T-helper 17 cell (primary cell): ENCODE results near the gene CPLANE1. TPM values are rescaled to one million over a fixed set of nuclear protein-coding genes. Genes with fewer than 3 reads are reported as not detected.
A peak's percentile ranks its signal among the peaks of the same experiment; 100 is the strongest.

Source experiments
- ATAC-seq: fragments of 150-1000 bp; cut with Tn5 transposase; 2 replicates; pipeline ENCODE4 v1.10.0; 2021; ENCODE audit warnings: mild to moderate bottlenecking, moderate library complexity
- DNase-seq, 3 donors: peaks; one replicate each; pipeline versions ENCODE4 v3.0.0 to v3.0.0-alpha.2; 2020 to 2021
- H3K9me3 ChIP-seq: one replicate; pipeline ENCODE4 v1.7.0; 2013; ENCODE audit warnings: low read length, mild to moderate bottlenecking; ENCODE audit not compliant: control insufficient read depth, poor library complexity, severe bottlenecking
- H3K27ac Mint-ChIP-seq: one replicate; pipeline ENCODE4 v1.8.0; 2022; ENCODE audit warnings: mild to moderate bottlenecking, moderate library complexity, mixed read lengths
- H3K27me3 Mint-ChIP-seq: one replicate; pipeline ENCODE4 v1.8.0; 2022; ENCODE audit warnings: mixed read lengths
- H3K36me3 Mint-ChIP-seq: one replicate; pipeline ENCODE4 v1.8.0; 2022; ENCODE audit warnings: low read depth, mixed read lengths
- H3K4me1 Mint-ChIP-seq: one replicate; pipeline ENCODE4 v1.8.0; 2022; ENCODE audit warnings: mild to moderate bottlenecking, mixed read lengths
- H3K4me3 Mint-ChIP-seq: one replicate; pipeline ENCODE4 v1.8.0; 2022; ENCODE audit warnings: mild to moderate bottlenecking, moderate library complexity, mixed read lengths
- total RNA-seq, 4 donors: library from RNA in 2 of 4; stranded (reverse) in 2 of 4; gene quantifications; one replicate each; pipeline ENCODE4 v1.2.3 and lab custom pipeline; 2022 to 2026

CPLANE1 gene
- total RNA-seq, 2 donors from 2014 or later = 6.0 to 8.4 TPM

DNA sequence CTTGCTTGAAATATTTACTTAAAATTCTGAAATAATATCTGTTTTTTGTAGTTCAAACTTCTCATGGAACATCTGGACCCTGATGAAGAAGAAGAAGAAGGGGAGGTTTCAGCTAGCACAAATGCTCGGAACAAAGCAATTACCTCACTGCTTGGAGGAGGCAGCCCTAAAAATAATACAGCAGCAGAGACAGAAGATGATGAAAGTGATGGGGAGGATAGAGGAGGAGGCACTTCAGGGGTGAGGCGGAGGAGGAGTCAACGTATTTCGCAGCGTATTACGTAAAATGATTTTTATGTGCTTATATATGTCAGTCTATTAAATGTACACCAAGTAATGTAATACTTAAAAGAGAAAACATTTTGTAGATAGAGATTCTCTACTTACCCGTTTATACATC lies 185.4 kb downstream of the CPLANE1 start:
- Mint-ChIP-seq H3K36me3 (peaks cover 4% of the 10 kb centered on the region), H3K27ac (no peak overlapping the region), H3K4me1 (no peaks in the 10 kb centered on the region), H3K4me3 (no peak overlapping the region), H3K27me3 (no peaks in the 10 kb centered on the region)
- ATAC-seq = no peak
- H3K9me3 ChIP-seq = no peaks in the 10 kb centered on the region
- no peak for DNase-seq

DNA sequence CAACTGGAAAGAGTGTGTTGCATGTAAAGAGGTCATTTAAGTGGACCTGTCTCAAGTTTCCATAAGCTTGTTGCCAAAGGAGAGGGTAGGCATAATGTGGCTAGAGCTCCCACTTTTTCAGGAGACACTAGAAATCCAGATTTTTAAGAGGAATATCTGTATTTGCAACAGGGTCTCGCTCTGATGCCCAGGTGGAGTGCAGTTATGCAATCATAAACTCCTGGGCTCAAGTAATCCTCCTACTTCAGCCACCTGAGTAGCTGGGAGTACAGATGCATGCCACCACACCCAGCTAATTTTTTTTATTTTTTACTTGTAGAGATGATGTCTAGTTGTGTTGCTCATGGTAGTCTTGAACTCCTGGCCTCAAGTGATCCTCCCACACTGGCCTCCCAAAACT lies 189.1 kb downstream of the CPLANE1 start:
- H3K4me3 Mint-ChIP-seq = no peak overlapping the region
- no peaks in the 10 kb centered on the region for H3K9me3 ChIP-seq
- H3K27ac Mint-ChIP-seq = no peak overlapping the region
- no peaks in the 10 kb centered on the region for H3K4me1 Mint-ChIP-seq
- H3K27me3 Mint-ChIP-seq = no peaks in the 10 kb centered on the region
- no peak for DNase-seq
- peaks cover 6% of the 10 kb centered on the region for H3K36me3 Mint-ChIP-seq
- ATAC-seq = no peak

DNA sequence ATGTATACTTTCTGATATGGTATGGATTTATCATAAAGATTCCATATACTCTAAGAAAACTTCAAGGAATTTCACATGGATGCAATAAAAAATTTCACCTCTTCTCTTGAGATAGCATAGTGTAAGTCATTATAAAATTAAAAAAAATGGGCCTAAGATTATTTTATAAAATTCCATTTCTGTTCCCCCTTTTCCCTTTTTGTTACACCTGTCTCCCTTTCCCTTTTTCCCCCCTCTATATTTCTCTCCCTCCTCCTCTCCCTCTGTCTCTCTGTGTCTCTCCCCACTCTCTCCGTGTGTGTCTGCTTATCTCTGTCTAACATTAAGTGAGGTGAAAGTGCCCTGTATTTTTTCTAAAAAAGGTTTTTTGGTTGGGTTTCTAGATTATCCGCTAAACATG lies 192.4 kb downstream of the CPLANE1 start:
- no peak overlapping the region for H3K4me3 Mint-ChIP-seq
- peaks cover 2% of the 10 kb centered on the region for H3K4me1 Mint-ChIP-seq
- H3K36me3 Mint-ChIP-seq = peaks cover 9% of the 10 kb centered on the region
- H3K9me3 ChIP-seq = no peaks in the 10 kb centered on the region
- no peaks in the 10 kb centered on the region for H3K27me3 Mint-ChIP-seq
- ATAC-seq = no peak
- H3K27ac Mint-ChIP-seq = peak overlapping the region; percentile 24
- DNase-seq = no peak

Other genes with a start within 250 kb of the CPLANE1 start
- gene NUP155, start 121.7 kb upstream of the CPLANE1 start, total RNA-seq = 10 to 100 TPM; 22.6 to 25.0 TPM
- gene WDR70, start 129.9 kb upstream of the CPLANE1 start, total RNA-seq = 10 to 100 TPM; 35.2 to 38.8 TPM